Measurements from ENCODE around the gene SEMA4C.
"Not testable (repeated sequence)": the region's sequence is repeated elsewhere in the genome, so short reads cannot be mapped to it uniquely, and the experiment has no call there.

The SEMA4C gene

DNA sequence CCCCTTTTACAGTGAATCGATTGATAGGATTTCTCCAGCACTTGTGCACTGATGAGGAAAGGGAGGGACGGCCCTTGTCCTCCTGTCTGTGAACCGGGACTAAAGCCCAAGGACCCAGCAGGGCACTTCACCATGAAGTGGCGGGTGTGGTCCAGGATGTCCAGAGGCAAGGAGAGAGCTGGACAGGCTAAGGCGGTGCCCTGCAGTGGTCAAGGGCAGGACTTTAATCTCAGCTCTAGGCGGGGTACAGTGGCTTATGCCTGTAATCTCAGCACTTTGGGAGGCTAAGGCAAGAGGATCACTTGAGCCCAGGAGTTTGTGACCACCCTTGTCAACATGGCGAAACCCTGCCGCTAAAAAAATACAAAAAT, 28.2 kb upstream of the SEMA4C start:
- no peak for DNase-seq (ENCODE audit: low read depth)

DNA sequence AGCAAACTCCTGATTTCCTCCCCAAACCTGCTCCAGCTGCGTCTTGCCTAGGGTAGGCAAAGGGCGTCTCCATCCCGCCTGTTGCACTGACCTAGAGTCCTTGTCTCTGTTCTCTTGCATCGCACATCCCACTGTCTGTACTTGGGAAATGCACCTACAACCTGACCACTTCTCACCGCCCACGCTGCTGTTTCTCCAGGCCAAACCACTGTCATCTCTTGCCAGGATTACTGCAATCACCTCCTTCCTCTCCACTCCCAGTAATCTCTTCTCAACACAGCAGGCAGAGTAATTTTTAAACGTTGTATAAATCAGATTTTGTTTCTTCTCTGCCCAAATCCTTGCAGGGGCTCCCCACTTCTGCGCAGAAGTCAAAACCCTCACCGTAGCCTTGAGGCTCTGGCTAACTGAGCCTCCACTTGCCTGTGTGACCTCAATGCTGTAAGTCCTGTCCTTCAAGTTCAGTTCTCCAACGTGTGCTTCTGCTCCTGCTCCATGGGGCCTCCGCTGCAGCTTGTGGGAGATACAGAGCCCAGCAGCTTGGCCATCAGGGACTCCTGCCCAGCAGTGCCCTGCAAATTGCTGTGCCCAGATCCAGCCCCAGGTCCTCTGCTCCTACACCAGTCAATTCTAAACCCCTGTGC, 27.7 kb upstream of the SEMA4C start:
- no peak for DNase-seq (ENCODE audit: low read depth)

DNA sequence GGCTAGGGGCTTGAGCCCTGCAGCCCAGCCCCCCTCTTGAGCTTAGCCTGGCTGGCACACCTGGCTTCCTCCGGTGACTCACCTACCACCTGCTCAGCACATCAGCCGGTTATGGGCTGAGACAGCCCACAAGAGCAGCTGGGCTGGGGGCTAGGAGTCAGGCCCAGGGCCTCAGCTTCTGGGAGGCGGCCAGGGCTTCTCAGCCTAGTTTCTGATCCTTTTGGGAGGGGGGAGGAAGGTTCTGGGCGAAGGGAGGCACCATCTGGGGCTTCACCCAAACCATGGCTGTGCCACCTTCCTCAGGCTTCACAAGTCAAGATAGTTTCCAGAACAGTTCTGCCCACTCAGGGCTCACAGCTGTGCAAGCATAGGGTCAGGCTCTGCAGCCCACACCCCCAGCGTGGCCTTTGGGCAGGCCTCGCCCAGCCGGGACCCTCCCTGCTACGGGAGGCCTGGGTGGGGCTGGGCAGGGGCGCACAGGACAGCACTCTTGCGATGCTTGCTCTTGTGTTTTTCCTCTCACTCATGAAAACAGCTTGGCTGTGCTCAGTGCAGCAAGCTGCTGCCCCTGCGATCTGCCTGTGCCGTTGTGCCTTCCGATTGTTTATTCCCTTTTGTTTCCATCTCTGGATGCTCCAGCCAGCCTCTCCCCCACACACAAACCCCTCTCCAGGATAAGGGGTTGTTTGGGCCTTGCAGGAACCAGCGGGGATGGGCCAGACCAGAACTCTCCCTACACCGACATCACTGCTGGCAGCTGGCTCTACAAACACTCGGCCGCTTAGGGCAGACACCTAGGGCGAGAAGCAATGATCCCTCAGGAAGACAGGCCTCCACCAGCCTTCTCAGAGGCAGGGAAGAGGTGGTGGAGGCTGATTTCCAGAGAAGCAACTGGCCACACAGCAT, 26.1 kb upstream of the SEMA4C start:
- no peak for DNase-seq (ENCODE audit: low read depth)

DNA sequence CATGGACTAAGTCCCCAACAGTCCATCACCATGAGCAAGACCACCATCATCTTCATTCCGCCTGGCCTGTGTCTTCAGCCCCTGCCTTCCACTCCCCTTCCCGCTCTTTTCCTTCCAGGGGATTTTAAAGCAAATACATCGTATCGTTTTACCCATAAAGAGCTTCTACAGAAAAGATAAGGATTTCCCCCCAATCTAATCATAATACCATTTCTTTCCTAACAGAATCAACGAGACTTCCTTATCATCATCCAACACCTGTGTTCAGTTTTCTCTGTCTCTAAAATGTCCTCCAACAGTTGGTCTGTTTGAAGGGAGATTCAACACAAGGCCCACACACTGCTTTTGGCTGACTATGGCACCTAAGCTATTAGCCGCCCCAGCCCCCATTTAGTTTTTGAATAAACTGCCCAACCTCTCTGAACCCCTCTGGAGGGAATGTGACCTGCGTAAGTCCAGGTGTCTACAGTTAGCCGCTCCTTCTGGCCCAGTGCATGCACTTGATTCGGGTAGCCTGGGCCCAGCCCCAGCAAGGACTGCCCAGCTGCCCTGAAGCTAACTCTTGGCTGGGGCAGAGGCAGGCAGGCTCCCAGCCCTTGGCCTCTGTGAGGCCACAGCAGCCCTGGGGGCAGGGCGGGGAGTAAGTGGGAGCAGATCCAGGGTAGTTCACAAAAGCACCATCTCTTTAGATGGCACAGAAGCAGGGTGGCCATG, 25.3 kb upstream of the SEMA4C start:
- DNase-seq (ENCODE audit: low read depth): no peak

DNA sequence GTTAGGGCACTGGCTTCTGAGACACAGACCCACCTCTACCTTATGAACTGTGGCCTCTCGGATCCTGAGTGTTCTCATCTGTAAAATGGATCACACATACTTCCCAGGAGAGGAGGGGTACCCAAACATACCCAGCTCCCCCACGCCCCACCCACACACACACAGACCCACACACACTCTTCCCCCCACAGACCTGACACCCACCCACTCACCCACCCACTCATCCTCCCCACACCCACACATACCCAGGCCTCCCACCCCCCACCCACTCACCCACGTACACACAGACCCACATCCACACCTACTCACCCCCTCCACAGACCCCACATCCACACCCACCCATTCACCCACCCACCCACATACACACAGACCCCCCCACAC, 24.3 kb upstream of the SEMA4C start:
- no peak for DNase-seq (ENCODE audit: low read depth)

DNA sequence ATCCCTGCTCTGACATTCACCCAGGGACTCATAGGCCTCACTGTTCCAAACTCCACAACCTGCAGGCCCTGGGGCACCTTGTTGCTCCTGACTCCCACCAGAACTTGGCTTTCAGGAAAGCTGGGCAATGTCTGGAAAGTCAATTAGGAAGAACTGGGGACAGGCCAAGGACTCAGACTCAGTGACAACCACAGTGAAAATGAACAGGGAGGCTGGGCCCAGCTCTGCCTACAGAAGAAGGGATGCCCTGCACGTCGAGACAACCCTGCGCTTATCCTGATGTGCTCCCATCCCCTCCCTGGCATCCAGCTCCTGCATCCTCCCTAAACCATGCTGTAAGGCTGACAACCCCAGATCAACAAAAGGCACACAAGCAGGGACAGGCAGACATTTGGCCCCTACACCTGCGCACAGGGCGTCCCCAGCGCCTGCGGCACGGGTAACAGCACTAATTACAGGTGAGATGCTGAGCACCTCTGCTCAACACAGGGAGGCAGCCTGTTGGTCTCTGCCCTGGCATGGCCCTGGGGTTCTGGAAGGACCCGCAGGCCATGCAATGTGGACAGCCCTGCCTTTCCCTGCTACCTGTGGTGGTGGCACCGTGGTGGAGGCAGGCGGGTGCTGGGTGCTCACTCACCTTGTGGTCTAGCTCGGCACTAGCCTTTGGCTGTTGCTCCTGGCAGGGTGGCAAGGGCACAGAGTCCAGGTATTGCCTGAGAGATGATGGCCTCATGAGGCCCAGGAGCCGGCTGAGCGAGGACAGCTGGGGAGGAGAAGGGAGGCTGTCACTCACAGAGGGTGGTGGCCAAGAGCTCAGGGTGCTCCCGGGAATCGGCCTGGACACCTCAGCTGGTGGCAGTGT, 23.6 kb upstream of the SEMA4C start:
- no peak for DNase-seq (ENCODE audit: low read depth)

DNA sequence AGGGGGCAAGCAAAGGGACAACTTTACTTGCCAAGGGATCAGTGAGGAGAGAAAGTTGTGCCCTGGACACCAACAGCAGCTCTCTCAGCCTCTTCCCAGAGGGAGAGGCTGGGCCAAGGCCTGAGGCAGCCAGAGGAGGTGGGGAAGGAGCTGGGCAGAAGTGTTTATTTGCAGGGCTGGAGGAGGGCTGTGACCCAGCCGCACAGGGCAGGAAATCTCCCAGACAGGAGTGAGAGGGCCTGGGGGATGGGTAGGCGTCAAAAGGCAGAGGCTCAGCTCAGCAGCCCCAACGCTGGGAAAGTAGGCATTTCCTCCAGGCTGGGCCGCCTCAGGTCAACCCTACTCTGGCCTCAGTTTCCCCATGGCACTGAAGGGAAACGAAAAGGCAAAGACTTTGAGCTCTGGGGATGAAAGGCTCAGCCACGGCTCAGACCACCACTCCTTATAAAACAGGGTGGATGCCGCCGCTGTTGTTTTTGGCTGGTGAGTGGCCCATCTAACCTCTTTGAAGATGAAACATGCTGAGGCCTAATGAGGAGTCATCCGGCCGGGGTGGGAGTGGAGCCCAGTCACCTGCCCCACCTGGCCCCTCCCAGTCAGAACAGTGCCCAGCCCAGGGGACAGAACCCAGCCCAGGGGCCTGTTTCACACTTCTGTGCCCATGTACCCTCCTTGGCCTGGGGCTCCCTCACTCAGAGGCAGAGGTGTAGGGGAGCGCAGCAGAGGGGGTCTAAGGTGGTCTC, 21.9 kb upstream of the SEMA4C start:
- DNase-seq (ENCODE audit: low read depth): no peak

DNA sequence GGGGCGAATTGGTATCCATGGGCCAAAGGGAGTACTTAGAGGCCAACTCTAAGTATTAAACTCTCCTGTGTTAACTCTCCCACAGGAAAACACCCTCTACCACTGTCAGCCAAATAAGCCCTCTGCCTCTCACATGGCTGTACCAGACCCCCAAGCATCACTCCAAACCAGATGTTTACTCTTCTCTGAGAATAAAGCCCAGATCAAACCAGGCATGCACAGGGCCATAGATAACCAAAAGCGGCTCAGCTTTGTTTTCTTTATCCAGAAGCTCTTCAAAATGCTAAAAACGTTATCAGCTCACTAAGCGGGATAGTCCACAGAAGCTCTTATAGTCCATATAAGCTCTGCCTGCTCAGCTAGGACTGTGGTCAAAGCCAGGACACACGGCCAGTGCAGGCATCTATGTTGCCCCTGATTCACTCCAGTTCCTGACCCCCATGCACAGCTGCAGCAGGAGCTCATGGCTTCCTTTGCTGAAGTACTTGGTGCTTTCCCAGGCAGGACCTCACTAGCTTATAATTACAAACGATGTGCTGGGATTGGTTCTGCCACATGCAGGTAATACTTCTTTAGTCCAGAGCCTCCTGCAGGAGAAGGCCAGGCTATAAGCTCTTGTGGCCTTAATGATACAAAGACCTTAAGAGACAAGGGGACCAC, 21.0 kb upstream of the SEMA4C start:
- no peak for DNase-seq (ENCODE audit: low read depth)

DNA sequence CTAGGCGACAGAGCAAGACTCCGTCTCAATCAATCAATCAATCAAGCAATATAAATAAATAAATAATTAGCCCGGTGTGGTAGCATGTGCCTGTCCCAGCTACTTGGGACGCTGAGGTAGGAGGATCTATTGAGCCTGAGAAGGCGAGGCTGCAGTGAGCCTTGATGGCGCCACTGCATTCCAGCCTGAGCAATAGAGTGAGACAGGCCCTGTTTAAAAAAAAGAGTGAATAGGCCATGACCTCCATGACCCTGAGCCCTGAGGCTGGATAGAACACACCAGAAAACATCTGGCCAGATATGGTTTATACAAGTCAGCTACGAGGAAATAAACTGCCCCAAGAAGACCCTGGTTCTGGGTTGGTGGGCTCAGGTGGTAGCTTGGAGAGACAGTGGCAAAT, 20.4 kb upstream of the SEMA4C start:
- no peak for DNase-seq (ENCODE audit: low read depth)

DNA sequence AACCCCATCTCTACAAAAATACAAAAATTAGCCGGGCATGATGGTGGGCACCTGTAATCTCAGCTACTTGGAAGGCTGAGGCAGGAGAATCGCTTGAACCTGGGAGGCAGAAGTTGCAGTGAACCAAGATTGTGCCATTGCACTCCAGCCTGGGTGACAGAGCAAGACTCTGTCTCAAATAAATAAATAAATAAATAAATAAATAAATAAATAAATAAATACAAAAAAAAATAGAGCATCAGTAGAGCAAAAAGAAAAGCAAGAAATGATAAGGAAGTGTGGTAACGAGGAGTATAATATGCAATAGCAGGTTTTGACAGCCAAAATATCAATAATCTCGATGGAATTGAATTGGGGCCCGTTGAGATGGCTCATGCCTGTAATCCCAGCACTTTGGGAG, 19.6 kb upstream of the SEMA4C start:
- DNase-seq (ENCODE audit: low read depth): not testable (repeated sequence)

DNA sequence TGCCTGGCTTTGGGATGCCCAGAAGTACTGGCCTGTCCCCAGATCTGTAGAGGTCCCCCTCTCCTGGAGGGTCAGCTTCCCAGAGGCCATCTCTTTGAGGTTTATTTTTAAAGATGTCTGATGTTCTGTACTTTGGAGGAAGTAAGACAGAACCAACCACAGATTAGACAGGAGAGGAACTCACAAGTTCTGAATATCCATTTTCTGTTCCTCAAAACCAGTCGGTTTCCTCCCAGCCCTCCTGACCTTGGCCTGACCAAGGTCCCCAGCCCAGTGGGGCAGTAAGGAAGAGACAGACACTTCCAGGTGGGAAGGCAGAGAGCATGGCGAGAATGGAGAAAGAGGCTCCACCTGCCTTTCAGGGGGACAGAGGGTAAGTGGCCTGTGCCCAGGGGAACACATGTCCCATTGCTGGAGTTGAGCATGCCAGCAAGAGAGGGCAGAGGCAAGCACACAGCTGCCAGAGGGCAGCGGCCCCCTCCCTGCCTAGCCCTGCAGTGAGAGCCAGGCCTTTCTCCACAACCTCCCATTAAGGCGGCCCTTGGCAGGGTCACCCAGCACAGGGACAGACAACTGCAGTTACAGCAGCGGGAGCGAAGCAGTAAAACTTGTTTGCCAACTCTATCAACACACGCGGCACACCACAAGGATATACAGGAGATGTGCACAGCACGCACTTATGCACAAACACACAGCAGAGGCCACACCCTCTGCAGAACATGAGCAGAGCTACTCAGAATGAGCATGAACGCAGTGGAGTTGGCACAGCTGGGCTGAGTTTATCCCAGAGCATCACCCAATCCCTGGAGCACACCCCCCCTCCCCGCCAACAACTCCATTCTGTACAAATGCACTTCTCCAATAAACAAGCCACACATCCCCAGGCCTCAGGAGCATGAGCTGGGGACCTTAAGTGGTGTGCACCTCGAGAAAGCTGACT, 18.5 kb upstream of the SEMA4C start:
- DNase-seq (ENCODE audit: low read depth): no peak

DNA sequence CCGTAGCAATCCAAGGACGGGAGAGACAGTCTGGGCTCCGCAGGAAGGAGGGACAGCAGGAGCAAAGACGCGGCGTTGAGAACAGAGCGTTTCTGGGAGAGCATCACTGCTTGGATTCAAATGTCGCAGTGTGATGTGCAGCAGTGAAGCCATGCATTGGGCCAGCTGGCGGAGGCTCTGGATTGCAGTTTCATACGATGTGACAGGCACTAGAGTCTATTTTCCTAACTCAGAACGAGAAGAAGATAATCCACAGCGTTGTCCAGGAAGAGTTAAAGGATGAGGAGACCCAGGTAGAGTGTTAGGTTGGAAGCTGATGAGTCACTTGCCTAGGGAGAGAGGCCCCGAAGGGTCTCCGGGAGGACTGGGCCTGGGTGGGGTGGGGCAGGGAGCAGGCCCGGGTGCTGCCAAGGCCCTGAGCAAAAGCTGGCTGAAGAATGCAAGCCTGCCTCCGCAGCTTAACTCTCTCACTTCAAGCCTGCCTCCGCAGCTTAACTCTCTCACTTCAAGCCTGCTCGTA, 17.7 kb upstream of the SEMA4C start:
- no peak for DNase-seq (ENCODE audit: low read depth)

DNA sequence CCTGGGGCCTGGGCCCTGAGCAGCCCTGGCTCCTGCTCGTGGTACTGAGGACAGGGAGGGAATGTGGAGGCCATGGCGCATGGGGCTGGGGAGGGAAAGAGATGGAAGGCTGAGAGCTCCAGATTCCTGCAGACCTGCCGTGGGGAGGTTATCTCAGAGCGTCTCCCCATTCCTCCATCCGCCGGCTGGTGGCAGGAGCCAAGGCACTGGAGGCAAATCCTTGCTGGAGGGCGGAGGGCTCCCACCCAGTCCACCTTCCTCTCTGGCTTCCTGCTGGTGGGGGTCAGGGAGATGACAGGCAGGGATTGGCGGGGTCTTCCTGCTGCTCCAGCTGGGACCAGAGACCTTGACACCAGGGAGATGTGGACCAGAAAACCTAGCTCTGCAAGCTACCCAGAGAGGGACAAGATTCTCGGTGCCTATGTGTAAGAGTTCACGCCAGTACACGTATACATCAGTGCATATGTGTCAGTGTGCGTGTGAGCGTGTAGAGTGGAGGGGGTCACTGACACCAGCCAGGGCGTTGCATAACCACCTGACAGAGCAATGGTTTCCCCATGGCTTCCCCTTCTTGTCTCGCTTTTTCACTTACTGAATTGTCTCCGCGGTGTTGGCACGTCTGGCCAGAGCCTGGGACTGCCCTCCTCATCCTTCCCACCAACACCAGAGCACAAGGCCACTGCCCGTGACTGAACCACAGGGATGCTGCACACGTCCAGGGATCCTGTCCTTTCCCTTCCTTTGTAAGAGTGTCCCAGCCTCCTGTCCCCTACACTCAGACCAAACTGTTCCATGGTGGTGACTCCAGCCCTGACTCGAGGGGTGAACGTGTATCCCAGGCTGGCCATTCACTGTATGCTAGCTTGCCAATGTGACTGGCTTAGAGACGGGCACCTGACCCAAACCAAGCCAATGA, 15.8 kb upstream of the SEMA4C start:
- DNase-seq (ENCODE audit: low read depth): no peak

DNA sequence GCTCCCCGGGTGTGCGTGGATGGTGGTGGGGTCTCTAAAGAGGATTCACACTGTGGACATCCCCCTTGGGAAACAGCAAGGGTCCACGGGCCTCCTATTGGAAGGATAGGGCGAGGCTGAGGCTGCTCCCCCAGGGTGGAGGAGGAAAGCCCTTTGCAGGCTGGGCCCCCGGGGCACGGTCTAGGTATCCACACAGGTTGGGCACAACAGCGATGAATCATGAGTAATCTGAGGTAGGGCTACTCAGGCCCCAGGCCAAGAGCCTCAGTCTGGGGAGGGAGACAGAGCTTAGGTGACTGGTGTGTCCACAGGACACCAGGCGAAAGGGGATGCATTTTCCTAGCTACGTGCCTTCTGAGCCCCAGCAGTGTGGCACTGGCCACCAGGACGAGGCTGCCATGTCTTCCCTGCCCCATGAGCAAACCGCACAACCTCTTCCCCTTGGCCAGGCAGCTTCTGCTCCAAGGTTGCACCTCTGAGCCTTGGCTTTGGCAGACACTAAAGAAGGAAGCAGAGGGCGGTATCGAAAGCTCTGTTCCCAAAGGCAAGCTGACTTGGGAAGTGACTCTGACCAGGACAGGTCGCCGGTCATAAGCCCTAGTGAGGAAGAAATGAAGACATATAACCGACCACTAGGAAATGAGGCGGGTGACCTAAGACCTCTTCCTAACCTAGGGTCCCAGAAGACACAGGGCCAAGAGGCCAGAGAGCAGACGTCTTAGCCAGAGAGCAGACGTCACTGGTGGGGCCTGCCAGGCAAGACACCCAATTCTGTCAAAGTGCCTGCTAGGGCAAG, 14.6 kb upstream of the SEMA4C start:
- no peak for DNase-seq (ENCODE audit: low read depth)

DNA sequence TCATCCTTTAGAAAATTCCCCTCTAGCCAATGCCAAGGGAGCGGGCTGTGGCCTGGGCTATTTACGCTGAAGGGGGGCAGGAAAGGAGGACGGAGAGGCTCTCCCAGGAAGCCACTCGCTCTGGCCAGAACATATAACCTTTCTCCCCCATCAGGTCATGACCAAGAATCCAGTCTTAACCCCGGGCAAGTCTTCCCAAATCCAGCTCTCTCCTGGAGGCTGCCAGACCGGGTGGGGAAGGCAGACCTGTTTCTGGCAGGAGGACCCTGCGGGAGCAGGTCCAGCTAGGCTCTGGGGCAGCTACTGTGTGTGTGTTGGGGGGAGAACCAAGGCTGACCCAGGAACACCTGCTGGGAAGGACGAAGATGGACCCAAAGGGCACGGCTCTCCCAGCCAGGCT, 13.4 kb upstream of the SEMA4C start:
- DNase-seq (ENCODE audit: low read depth): no peak

DNA sequence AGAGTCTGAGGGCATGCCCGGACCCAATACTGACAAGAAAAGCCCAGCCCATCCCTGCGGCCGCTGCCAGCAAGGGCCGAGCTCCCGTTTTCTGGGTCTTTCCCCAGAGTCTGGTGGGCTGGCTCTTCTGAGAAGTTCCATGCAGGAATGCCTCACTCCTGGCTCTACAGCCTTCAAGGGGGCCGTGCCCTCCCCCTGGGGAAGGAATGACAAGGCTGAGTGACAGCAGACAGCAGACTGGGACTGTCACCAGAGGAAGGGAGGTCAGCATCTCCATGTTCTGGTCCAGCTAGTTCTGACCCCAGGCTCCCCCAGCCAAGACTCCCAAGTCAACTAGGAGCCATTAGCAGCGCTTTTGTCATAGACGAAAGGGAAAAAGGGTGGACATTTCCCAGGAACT, 13.0 kb upstream of the SEMA4C start:
- DNase-seq (ENCODE audit: low read depth): no peak

DNA sequence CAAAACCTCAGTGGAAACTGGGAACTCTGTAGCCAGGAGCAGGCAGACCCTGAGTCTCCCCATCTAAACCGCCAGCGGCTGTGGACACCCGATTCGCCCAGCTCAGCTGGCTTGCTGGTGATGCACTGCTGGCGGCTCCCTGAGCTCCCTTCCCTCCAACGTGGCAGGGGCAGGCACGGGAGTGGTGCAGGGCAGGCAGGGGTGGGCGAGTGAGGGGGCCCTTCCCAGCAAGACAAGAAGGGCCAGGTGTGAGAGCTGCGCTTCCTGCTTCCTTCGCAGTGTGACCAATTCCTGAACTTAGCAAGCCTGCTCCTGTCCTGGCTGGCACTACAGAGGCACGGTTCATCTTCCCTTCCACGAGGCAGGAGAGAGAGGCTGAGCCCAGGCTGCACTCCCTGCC, 12.3 kb upstream of the SEMA4C start:
- no peak for DNase-seq (ENCODE audit: low read depth)

All from GM04503 (cell line).